Ascending aorta (tissue), 2 donors: ENCODE data around the gene TMED8. TPM values are rescaled to one million over a fixed set of nuclear protein-coding genes. Genes with fewer than 3 reads are reported as not detected.

Source experiments
- DNase-seq, 2 donors: peaks; one replicate each; pipeline ENCODE4 v3.0.0-alpha.2; 2019; ENCODE audit warnings: low spot score in 2 of 2
- H3K27ac ChIP-seq, 2 donors: fragments of 200-600 bp; sonication (generic); one replicate each; pipeline ENCODE4 v1.5.1; 2016 to 2017; ENCODE audit warnings: mild to moderate bottlenecking in 1 of 2
- H3K27me3 ChIP-seq: fragments of 200-600 bp; sonication (generic); one replicate; pipeline ENCODE4 v1.5.1; 2017
- H3K36me3 ChIP-seq, 2 donors: fragments of 200-600 bp; sonication (generic); one replicate each; pipeline ENCODE4 v1.5.1; 2016
- H3K4me1 ChIP-seq, 2 donors: fragments of 200-600 bp; sonication (generic); one replicate each; pipeline ENCODE4 v1.5.1; 2016 to 2017; ENCODE audit warnings: mild to moderate bottlenecking in 1 of 2
- H3K4me3 ChIP-seq, 2 donors: fragments of 200-600 bp; sonication (generic); one replicate each; pipeline ENCODE4 v1.5.1; 2016 to 2017; ENCODE audit warnings: mild to moderate bottlenecking in 1 of 2
- H3K9me3 ChIP-seq, 2 donors: fragments of 200-600 bp; sonication (generic); one replicate each; pipeline ENCODE4 v1.5.1; 2016
- intact Hi-C: fragments of 100-400 bp; cut with DNase I; formaldehyde crosslinking; loops from one replicate; pipeline ENCODE4 v1.15.1; 2023
- total RNA-seq: library from RNA; depleted of rRNA; stranded (reverse); fragments of >200 nt; gene quantifications from one replicate; pipeline ENCODE4 v1.1.0, GENCODE V29; 2016
- TF ChIP-seq, protein P1 (sequence below), 3 experiments: fragments of 200-600 bp in 2 of 3; fragments of 450-650 bp in 1 of 3; sonication (generic) in 2 of 3; IDR thresholded peaks; one replicate each; pipeline ENCODE4 v1.5.1; 2016 to 2019; ENCODE audit warnings: antibody characterized with exemption in 3 of 3, mild to moderate bottlenecking in 1 of 3, moderate library complexity in 1 of 3

The TMED8 gene
- total RNA-seq, 1 donor from 2014 or later: 3.7 TPM

DNA sequence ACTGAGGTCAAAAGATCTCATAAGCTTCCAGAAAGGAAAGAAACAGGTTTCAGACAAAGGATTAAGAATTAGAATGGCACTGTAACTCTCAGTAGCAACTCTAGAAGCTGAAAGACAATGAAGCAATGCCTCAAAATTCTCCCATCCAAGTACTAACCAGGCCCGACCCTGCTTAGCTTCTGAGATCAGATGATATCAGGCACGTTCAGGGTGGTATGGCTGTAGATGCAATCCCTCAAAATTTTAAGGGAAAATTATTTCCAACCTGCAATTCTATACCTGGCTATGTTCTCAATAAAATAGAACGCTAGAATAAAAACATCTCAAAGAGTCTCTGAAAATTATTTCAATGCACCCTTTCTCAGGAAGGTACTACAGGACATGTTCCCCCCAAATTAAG lies 26.9 kb upstream of the TMED8 start:
- no peaks in the 10 kb centered on the region for H3K27me3 ChIP-seq
- TF ChIP-seq, protein P1, sequence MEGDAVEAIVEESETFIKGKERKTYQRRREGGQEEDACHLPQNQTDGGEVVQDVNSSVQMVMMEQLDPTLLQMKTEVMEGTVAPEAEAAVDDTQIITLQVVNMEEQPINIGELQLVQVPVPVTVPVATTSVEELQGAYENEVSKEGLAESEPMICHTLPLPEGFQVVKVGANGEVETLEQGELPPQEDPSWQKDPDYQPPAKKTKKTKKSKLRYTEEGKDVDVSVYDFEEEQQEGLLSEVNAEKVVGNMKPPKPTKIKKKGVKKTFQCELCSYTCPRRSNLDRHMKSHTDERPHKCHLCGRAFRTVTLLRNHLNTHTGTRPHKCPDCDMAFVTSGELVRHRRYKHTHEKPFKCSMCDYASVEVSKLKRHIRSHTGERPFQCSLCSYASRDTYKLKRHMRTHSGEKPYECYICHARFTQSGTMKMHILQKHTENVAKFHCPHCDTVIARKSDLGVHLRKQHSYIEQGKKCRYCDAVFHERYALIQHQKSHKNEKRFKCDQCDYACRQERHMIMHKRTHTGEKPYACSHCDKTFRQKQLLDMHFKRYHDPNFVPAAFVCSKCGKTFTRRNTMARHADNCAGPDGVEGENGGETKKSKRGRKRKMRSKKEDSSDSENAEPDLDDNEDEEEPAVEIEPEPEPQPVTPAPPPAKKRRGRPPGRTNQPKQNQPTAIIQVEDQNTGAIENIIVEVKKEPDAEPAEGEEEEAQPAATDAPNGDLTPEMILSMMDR (IDR thresholded peaks at IDR 0.05): no peak
- no peaks in the 10 kb centered on the region for H3K4me1 ChIP-seq
- H3K27ac ChIP-seq: no peak overlapping the region
- H3K36me3 ChIP-seq: no peaks in the 10 kb centered on the region
- no peak overlapping the region for H3K4me3 ChIP-seq
- no peaks in the 10 kb centered on the region for H3K9me3 ChIP-seq
- intact Hi-C loops: no loop called here
- DNase-seq: no peak

DNA sequence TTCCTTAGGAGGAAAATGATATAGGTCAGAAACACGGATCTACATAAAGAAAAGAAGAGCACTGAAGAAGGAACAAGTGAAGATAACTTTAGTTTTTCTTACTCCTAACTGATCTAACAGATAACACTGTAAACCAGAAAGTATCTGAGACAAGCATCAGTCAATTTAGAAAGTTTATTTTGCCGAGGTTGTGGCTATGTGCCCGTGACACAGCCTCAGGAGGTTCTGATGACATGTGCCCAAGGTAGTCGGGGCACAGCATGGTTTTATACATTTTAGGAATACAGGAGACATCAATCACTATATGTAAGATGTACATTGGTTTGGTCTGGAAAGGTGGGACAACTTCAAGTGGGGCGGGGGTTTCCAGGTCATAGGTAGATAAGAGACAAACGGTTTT lies 23.3 kb upstream of the TMED8 start:
- H3K9me3 ChIP-seq: no peaks in the 10 kb centered on the region
- H3K27me3 ChIP-seq: no peaks in the 10 kb centered on the region
- intact Hi-C loops: no loop called here
- TF ChIP-seq, protein P1 (IDR thresholded peaks at IDR 0.05): no peak
- H3K36me3 ChIP-seq: no peaks in the 10 kb centered on the region
- no peak for DNase-seq
- no peak overlapping the region for H3K27ac ChIP-seq
- H3K4me3 ChIP-seq: no peak overlapping the region
- no peaks in the 10 kb centered on the region for H3K4me1 ChIP-seq

DNA sequence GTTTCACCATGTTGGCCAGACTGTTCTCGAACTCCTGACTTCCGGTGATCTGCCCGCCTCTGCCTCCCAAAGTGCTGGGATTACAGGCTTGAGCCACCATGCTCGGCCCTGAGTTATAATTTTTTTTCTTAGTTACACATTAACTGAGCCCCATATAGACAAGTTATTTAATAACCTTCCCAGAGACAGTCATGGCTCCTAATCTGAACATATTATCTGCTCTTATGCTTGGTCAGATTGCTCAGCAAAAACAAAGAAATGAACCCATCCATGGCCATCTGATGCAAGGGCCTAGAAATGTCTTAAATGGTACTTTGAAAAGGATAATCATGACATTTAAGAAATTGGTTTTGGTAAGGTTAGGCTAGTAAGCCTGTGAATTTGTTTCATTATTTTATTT lies 13.3 kb upstream of the TMED8 start:
- Histone ChIP-seq H3K27me3 (no peaks in the 10 kb centered on the region), H3K27ac (no peak overlapping the region), H3K9me3 (no peaks in the 10 kb centered on the region), H3K4me1 (no peaks in the 10 kb centered on the region), H3K36me3 (no peaks in the 10 kb centered on the region), H3K4me3 (no peak overlapping the region)
- intact Hi-C loops: no loop called here
- TF ChIP-seq, protein P1 (IDR thresholded peaks at IDR 0.05): no peak
- DNase-seq: no peak

DNA sequence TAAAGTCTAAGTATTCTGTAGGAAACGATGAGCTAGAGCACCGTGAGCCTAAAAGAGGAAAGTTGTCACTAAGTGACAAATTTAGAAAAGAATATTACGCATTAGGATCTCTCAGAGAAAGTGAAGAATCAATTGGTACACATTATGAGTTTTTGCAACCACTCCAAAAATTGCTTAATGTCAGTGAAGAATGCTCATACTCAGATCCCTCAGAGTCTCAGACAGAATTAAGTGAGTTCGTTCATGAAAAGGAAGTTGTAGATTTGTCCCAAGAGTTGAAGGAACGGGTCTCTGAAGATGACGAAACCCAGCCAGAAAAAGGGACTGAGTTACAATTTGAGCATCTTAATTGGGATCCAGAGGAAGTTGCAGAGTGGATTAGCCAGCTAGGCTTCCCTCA lies 1.8 kb upstream of the TMED8 start:
- Histone ChIP-seq H3K4me3 (no peak overlapping the region), H3K27me3 (no peaks in the 10 kb centered on the region), H3K36me3 (no peaks in the 10 kb centered on the region), H3K9me3 (no peaks in the 10 kb centered on the region), H3K27ac (no peak overlapping the region), H3K4me1 (peaks cover 3 to 12% of the 10 kb centered on the region in 2 donors)
- TF ChIP-seq, protein P1 (IDR thresholded peaks at IDR 0.05): no peak
- no peak for DNase-seq
- intact Hi-C loops: no loop called here

DNA sequence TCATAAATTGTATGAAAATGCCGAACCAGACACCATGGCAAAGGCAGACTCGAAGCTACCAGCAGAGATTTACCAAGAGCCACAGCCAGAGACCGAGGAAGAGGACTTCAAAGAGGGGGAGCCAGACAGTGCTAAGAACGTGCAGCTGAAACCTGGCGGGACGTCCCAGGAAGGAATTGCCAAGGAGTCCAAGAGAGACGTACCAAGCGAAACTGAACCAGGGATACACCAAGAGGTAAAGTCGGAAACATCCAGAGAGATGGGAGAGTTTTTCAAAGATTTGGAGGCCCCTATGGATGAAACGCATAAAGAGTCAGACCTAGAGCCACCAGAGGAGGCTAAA lies 579 bp upstream of the TMED8 start:
- no peaks in the 10 kb centered on the region for H3K9me3 ChIP-seq
- H3K27ac ChIP-seq: peak overlapping the region in 1 of 2 donors; percentile 71
- H3K36me3 ChIP-seq: no peaks in the 10 kb centered on the region
- peaks cover 3 to 12% of the 10 kb centered on the region in 2 donors for H3K4me1 ChIP-seq
- TF ChIP-seq, protein P1 (IDR thresholded peaks at IDR 0.05): no peak
- no peaks in the 10 kb centered on the region for H3K27me3 ChIP-seq
- DNase-seq: no peak
- intact Hi-C loops: loop anchor here (1.0 kb wide), 2 partner anchors 56 to 80 kb away; partner anchors contain the start of genes GSTZ1 and VIPAS39
- H3K4me3 ChIP-seq: peak overlapping the region; percentile 94 to 97
